Memory B cell (primary cell): Measurements from ENCODE around the gene PTPRN2.
"Not testable (repeated sequence)": the region's sequence is repeated elsewhere in the genome, so short reads cannot be mapped to it uniquely, and the experiment has no call there.

Experiments used
- ATAC-seq: fragments of 150-1000 bp; cut with Tn5 transposase; 2 replicates; pipeline ENCODE4 v1.10.0; 2021; ENCODE audit warnings: low read depth, mild to moderate bottlenecking, moderate library complexity
- DNase-seq, 2 donors: peaks; one replicate each; pipeline ENCODE4 v3.0.0; 2022; ENCODE audit warnings: low spot score in 2 of 2
- H3K27ac Mint-ChIP-seq: one replicate; pipeline ENCODE4 v1.8.0; 2022; ENCODE audit warnings: mild to moderate bottlenecking, moderate library complexity, mixed read lengths
- H3K27me3 Mint-ChIP-seq: one replicate; pipeline ENCODE4 v1.8.0; 2022; ENCODE audit warnings: mixed read lengths
- H3K36me3 Mint-ChIP-seq: one replicate; pipeline ENCODE4 v1.8.0; 2022; ENCODE audit warnings: mild to moderate bottlenecking, mixed read lengths
- H3K4me1 Mint-ChIP-seq: one replicate; pipeline ENCODE4 v1.8.0; 2022; ENCODE audit warnings: mixed read lengths
- H3K4me3 Mint-ChIP-seq: one replicate; pipeline ENCODE4 v1.8.0; 2022; ENCODE audit warnings: mild to moderate bottlenecking, moderate library complexity, mixed read lengths
- H3K9me3 Mint-ChIP-seq: one replicate; pipeline ENCODE4 v1.8.0; 2022; ENCODE audit warnings: mixed read lengths

Gene PTPRN2

GRCh38 chr7:158277219-158278141 is 310.1 kb downstream of the PTPRN2 start:
- no peak overlapping the region for H3K27ac Mint-ChIP-seq
- H3K27me3 Mint-ChIP-seq, result no peaks in the 10 kb centered on the region
- DNase-seq (no peak), ATAC-seq (no peak)
- no peaks in the 10 kb centered on the region for H3K4me1 Mint-ChIP-seq
- peaks cover 10% of the 10 kb centered on the region for H3K9me3 Mint-ChIP-seq
- H3K4me3 Mint-ChIP-seq, result no peak overlapping the region
- no peaks in the 10 kb centered on the region for H3K36me3 Mint-ChIP-seq

GRCh38 chr7:158276414-158277218 is 311.0 kb downstream of the PTPRN2 start:
- Mint-ChIP-seq H3K27ac (no peak overlapping the region), H3K27me3 (no peaks in the 10 kb centered on the region), H3K9me3 (peaks cover 10% of the 10 kb centered on the region), H3K4me3 (no peak overlapping the region), H3K4me1 (no peaks in the 10 kb centered on the region), H3K36me3 (no peaks in the 10 kb centered on the region)
- no peak for DNase-seq
- ATAC-seq, result no peak

- Mint-ChIP-seq H3K9me3 (peaks cover 10% of the 10 kb centered on the region), H3K27me3 (no peaks in the 10 kb centered on the region), H3K4me1 (no peaks in the 10 kb centered on the region), H3K27ac (no peak overlapping the region), H3K36me3 (no peaks in the 10 kb centered on the region), H3K4me3 (no peak overlapping the region)
- DNase-seq, result no peak
- no peak for ATAC-seq
Measured at GRCh38 chr7:158275711-158276413, 311.8 kb downstream of the PTPRN2 start.

- H3K4me1 Mint-ChIP-seq, result no peaks in the 10 kb centered on the region
- H3K36me3 Mint-ChIP-seq, result no peaks in the 10 kb centered on the region
- H3K4me3 Mint-ChIP-seq, result no peak overlapping the region
- peaks cover 10% of the 10 kb centered on the region for H3K9me3 Mint-ChIP-seq
- ATAC-seq (no peak), DNase-seq (no peak)
- no peak overlapping the region for H3K27ac Mint-ChIP-seq
- no peaks in the 10 kb centered on the region for H3K27me3 Mint-ChIP-seq
Measured at GRCh38 chr7:158274996-158275395, 312.6 kb downstream of the PTPRN2 start.

GRCh38 chr7:158274404-158274811 is 313.2 kb downstream of the PTPRN2 start:
- no peaks in the 10 kb centered on the region for H3K27me3 Mint-ChIP-seq
- no peaks in the 10 kb centered on the region for H3K36me3 Mint-ChIP-seq
- no peak for ATAC-seq

GRCh38 chr7:158273756-158274342 is 313.8 kb downstream of the PTPRN2 start:
- ATAC-seq, H3K36me3 Mint-ChIP-seq, DNase-seq, H3K4me1 Mint-ChIP-seq, H3K27me3 Mint-ChIP-seq, H3K27ac Mint-ChIP-seq, H3K4me3 Mint-ChIP-seq: not testable (repeated sequence)
- peaks cover 13% of the 10 kb centered on the region for H3K9me3 Mint-ChIP-seq

More at GRCh38 chr7:158274404-158274811, 313.2 kb downstream of the PTPRN2 start:
- Mint-ChIP-seq H3K27ac (no peak overlapping the region), H3K4me1 (no peaks in the 10 kb centered on the region), H3K9me3 (peaks cover 13% of the 10 kb centered on the region), H3K4me3 (no peak overlapping the region)
- no peak for DNase-seq

GRCh38 chr7:158273138-158273651 is 314.4 kb downstream of the PTPRN2 start:
- no peak for DNase-seq
- Mint-ChIP-seq H3K27ac (no peak overlapping the region), H3K36me3 (no peaks in the 10 kb centered on the region), H3K4me1 (no peaks in the 10 kb centered on the region), H3K27me3 (no peaks in the 10 kb centered on the region), H3K9me3 (peaks cover 13% of the 10 kb centered on the region), H3K4me3 (no peak overlapping the region)
- no peak for ATAC-seq

- H3K9me3 Mint-ChIP-seq, result peaks cover 13% of the 10 kb centered on the region
- H3K36me3 Mint-ChIP-seq, result no peaks in the 10 kb centered on the region
- DNase-seq (no peak), ATAC-seq (no peak)
- no peaks in the 10 kb centered on the region for H3K4me1 Mint-ChIP-seq
- no peak overlapping the region for H3K4me3 Mint-ChIP-seq
- H3K27me3 Mint-ChIP-seq, result no peaks in the 10 kb centered on the region
- H3K27ac Mint-ChIP-seq, result no peak overlapping the region
Measured at GRCh38 chr7:158272509-158273137, 315.0 kb downstream of the PTPRN2 start.

GRCh38 chr7:158272091-158272490 is 315.5 kb downstream of the PTPRN2 start:
- H3K4me3 Mint-ChIP-seq, result no peak overlapping the region
- ATAC-seq, result no peak
- H3K9me3 Mint-ChIP-seq, result peaks cover 13% of the 10 kb centered on the region
- H3K27me3 Mint-ChIP-seq, result no peaks in the 10 kb centered on the region
- no peak for DNase-seq
- no peak overlapping the region for H3K27ac Mint-ChIP-seq
- H3K36me3 Mint-ChIP-seq, result no peaks in the 10 kb centered on the region
- no peaks in the 10 kb centered on the region for H3K4me1 Mint-ChIP-seq

GRCh38 chr7:158271646-158272045 is 316.0 kb downstream of the PTPRN2 start:
- H3K27ac Mint-ChIP-seq, result no peak overlapping the region
- DNase-seq (no peak), ATAC-seq (no peak)
- H3K36me3 Mint-ChIP-seq, result no peaks in the 10 kb centered on the region
- H3K4me3 Mint-ChIP-seq, result no peak overlapping the region
- H3K4me1 Mint-ChIP-seq, result no peaks in the 10 kb centered on the region
- peaks cover 13% of the 10 kb centered on the region for H3K9me3 Mint-ChIP-seq
- H3K27me3 Mint-ChIP-seq, result no peaks in the 10 kb centered on the region

GRCh38 chr7:158270856-158271413 is 316.7 kb downstream of the PTPRN2 start:
- ATAC-seq (no peak), DNase-seq (no peak)
- no peaks in the 10 kb centered on the region for H3K27me3 Mint-ChIP-seq
- H3K27ac Mint-ChIP-seq, result no peak overlapping the region
- no peaks in the 10 kb centered on the region for H3K36me3 Mint-ChIP-seq
- peaks cover 13% of the 10 kb centered on the region for H3K9me3 Mint-ChIP-seq
- no peaks in the 10 kb centered on the region for H3K4me1 Mint-ChIP-seq
- H3K4me3 Mint-ChIP-seq, result no peak overlapping the region

- Mint-ChIP-seq H3K9me3 (peaks cover 13% of the 10 kb centered on the region), H3K27me3 (no peaks in the 10 kb centered on the region), H3K36me3 (no peaks in the 10 kb centered on the region), H3K4me3 (no peak overlapping the region), H3K4me1 (no peaks in the 10 kb centered on the region), H3K27ac (no peak overlapping the region)
- DNase-seq, result no peak
- ATAC-seq, result no peak
Measured at GRCh38 chr7:158270106-158270775, 317.4 kb downstream of the PTPRN2 start.
